GM12878 (cell line): ENCODE measurements around the gene SUPT6H. TPM values are rescaled to one million over a fixed set of nuclear protein-coding genes. Genes with fewer than 3 reads are reported as not detected.

Source experiments
- ATAC-seq: fragments of 200-7000 bp; cut with Tn5 transposase; 3 replicates; pipeline ENCODE4 v1.9.1; 2020; ENCODE audit warnings: mild to moderate bottlenecking, moderate library complexity
- BruUV-seq: library from RNA; stranded (reverse); fragments of 400-500 nt; replicated peaks from 2 replicates; lab custom pipeline; 2021; lab: Mats Ljungman, UMichigan
- CTCF ChIA-PET: fragments of 300-600 bp; sonication (Branson Sonifier 250); formaldehyde crosslinking; extraction: SDS; loops from one replicate; lab custom pipeline; 2021; ENCODE audit warnings: inconsistent platforms; lab: Yijun Ruan, JAX
- POLR2A ChIA-PET: fragments of 350-600 bp; formaldehyde crosslinking; extraction: SDS; loops from one replicate; lab custom pipeline; 2021; ENCODE audit warnings: inconsistent platforms; lab: Charles Lee
- RAD21 ChIA-PET: fragments of 300-600 bp; sonication (Branson Sonifier 250); formaldehyde crosslinking; loops from one replicate; lab custom pipeline; 2023; ENCODE audit warnings: antibody characterized with exemption; ENCODE audit not compliant: unreplicated experiment; lab: Charles Lee
- SMC1A ChIA-PET: fragments of 300-600 bp; sonication (Branson Sonifier 250); formaldehyde crosslinking; loops from one replicate; lab custom pipeline; 2023; ENCODE audit not compliant: unreplicated experiment, uncharacterized antibody; lab: Charles Lee
- DNase-seq: peaks from one replicate; pipeline ENCODE4 v3.0.0-alpha.2; 2011; ENCODE audit warnings: low read depth, low spot score
- FAIRE-seq: peaks from 3 replicates; lab custom pipeline; 2011; peaks lifted over from hg19 to GRCh38; lab: Jason Lieb, UNC
- H2AFZ ChIP-seq: 2 replicates; pipeline ENCODE4 v1.6.0; 2011; ENCODE audit warnings: low read depth, low read length, control low read depth; ENCODE audit not compliant: control insufficient read depth
- H3K27ac ChIP-seq: 2 replicates; pipeline ENCODE4 v1.5.1; 2011; ENCODE audit warnings: control low read depth; ENCODE audit not compliant: control insufficient read depth, insufficient read depth
- H3K27me3 ChIP-seq, 2 experiments: replicated peaks in 1 of 2; 2 replicates each; pipeline versions ENCODE4 v1.6.0 to v1.6.1; 2011; ENCODE audit warnings: low read length in 1 of 2; ENCODE audit not compliant: control insufficient read depth in 2 of 2, insufficient read depth in 2 of 2
- H3K36me3 ChIP-seq, 2 experiments: 2 replicates each; pipeline ENCODE4 v1.5.1; 2011; ENCODE audit warnings: low read length in 1 of 2; ENCODE audit not compliant: control insufficient read depth in 2 of 2, insufficient read depth in 2 of 2
- H3K4me1 ChIP-seq: 2 replicates; pipeline ENCODE4 v1.6.1; 2011; ENCODE audit warnings: mild to moderate bottlenecking, low read length, moderate library complexity, mixed read lengths; ENCODE audit not compliant: control insufficient read depth, insufficient read depth
- H3K4me2 ChIP-seq: 2 replicates; pipeline ENCODE4 v1.6.0; 2011; ENCODE audit warnings: control low read depth; ENCODE audit not compliant: control insufficient read depth, insufficient read depth
- H3K4me3 ChIP-seq: fragments of 200-600 bp; sonication (generic); 2 replicates; pipeline ENCODE4 v1.5.1; 2016
- H3K79me2 ChIP-seq: 2 replicates; pipeline ENCODE4 v1.6.0; 2011; ENCODE audit warnings: low read length; ENCODE audit not compliant: control insufficient read depth, insufficient read depth
- H3K9ac ChIP-seq: 2 replicates; pipeline ENCODE4 v1.8.0; 2011; ENCODE audit warnings: low read length, control low read depth, mixed read lengths; ENCODE audit not compliant: control insufficient read depth, insufficient read depth
- H3K9me3 ChIP-seq: replicated peaks from 3 replicates; pipeline ENCODE4 v1.5.1; 2011; ENCODE audit warnings: mild to moderate bottlenecking, low read length; ENCODE audit not compliant: control insufficient read depth, insufficient read depth
- H4K20me1 ChIP-seq: 2 replicates; pipeline ENCODE4 v1.6.0; 2011; ENCODE audit not compliant: control insufficient read depth, insufficient read depth
- HDGF ChIP-seq: fragments of 450-650 bp; IDR thresholded peaks from 2 replicates; pipeline ENCODE4 v1.6.1; 2016; ENCODE audit warnings: antibody characterized with exemption
- MLLT1 ChIP-seq: fragments of 450-650 bp; IDR thresholded peaks from 2 replicates; pipeline ENCODE4 v1.6.1; 2016; ENCODE audit warnings: mild to moderate bottlenecking
- POU2F2 ChIP-seq: IDR thresholded peaks from 3 replicates; pipeline ENCODE4 v1.6.1; 2011; ENCODE audit warnings: low read depth, mild to moderate bottlenecking, low read length, borderline replicate concordance
- ZNF274 ChIP-seq: IDR thresholded peaks from one replicate; pipeline ENCODE4 v1.8.0; 2011; ENCODE audit not compliant: insufficient read length, insufficient read depth
- WGBS: methylation state at CpG from one replicate; pipeline ENCODE4 v1.1.6; 2016; ENCODE audit warnings: low lambda C conversion rate; ENCODE audit not compliant: insufficient replicate concordance, insufficient coverage; ENCODE audit errors: missing lambda C conversion rate; 5-methylcytosine and 5-hydroxymethylcytosine counted together
- in situ Hi-C: fragments of 300-500 bp; cut with MboI; formaldehyde crosslinking; loops from 9 replicates; pipeline ENCODE4 v1.14.3; 2018; ENCODE audit warnings: mixed read lengths
- intact Hi-C: fragments of 100-400 bp; cut with micrococcal nuclease; formaldehyde crosslinking; loops from one replicate; pipeline ENCODE4 v1.14.2; 2022; ENCODE audit not compliant: unreplicated experiment
- polyA plus RNA-seq, 11 experiments: library from polyadenylated mRNA; depleted of rRNA in 4 of 11; unstranded in 6 of 11; stranded (reverse) in 5 of 11; fragments of >200 nt; fragmentation: Nextera tagmentation in 4 of 11; fragmentation: Illumina TruSeq in 1 of 11; extraction: Ambion mirVana in 4 of 11; extraction: Trizol in 1 of 11; gene quantifications; 1 replicate in 1 of 11; 2 replicates in 10 of 11; pipeline versions ENCODE4 v1.2.1 to v1.2.3, GENCODE V29; 2011 to 2016; ENCODE audit warnings: inconsistent platforms in 2 of 11, missing spikeins in 2 of 11, low read depth in 1 of 11
- total RNA-seq, 4 experiments: library from RNA; depleted of rRNA in 3 of 4; stranded (reverse); fragments of >200 nt in 3 of 4; fragmentation: Illumina TruSeq in 1 of 4; extraction: Trizol in 1 of 4; gene quantifications; 2 replicates each; pipeline versions ENCODE4 v1.2.1 to v1.2.3, GENCODE V29; 2013 to 2021
- TF ChIP-seq, protein P1 (sequence below): IDR thresholded peaks from 2 replicates; pipeline ENCODE4 v1.6.1; 2012; ENCODE audit warnings: mild to moderate bottlenecking, low read depth, low read length

Gene SUPT6H
- total and polyA plus RNA-seq, 10 of the 15 experiments (the other 5 are each of a cell fraction or from before 2014, with no cell fraction given): 1.7 to 58.8 (median 37.7) TPM

DNA sequence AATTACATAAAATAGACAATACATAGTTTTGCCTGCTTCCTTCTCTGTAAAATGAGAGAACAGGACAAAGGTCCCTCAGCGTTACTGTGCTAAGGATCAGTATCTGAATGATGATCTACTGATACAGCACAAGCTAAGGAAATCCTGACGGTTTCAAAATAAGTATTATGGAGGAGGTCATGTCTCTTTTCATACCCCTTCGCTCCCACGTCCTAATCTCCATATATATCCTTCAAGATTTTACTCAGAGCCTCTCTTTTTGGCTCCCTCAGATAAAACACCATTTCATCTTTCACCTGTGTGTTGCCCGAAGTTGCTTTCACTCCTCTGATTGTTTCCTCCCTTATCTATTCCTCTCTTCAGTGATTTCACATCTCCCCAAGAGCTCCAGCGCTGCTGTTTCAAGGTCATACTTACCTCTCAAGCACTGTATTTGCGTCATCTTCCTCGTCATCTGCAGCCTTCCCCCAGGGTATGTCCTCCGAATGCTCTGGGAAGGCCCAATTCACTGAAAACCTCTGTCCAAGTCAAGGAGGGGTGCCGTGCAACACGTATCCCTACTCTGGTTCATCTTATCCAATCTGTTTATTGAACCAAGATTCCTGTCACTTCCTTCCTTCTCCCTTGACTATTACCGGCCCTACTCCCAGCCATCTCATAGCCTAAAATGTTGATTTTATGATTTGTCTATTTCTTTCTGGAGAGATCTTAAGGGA lies 15.8 kb upstream of the SUPT6H start:
- H3K36me3 ChIP-seq: peaks cover 4 to 16% of the 10 kb centered on the region in 2 experiments
- peak overlapping the region; percentile 73 for H3K4me3 ChIP-seq
- CTCF ChIA-PET: interaction anchor here (0.6 to 7.5 kb wide), 31 partner anchors 9 to 499 kb away, joined by 3 to 84 read pairs (median 5); partner anchors contain the start of genes ALDOC, NEK8, PROCA1 and RPL23A
- H3K79me2 ChIP-seq: peaks cover 31% of the 10 kb centered on the region
- 45% methylated on average over 12 of the region's 12 CpGs for WGBS
- H3K9me3 ChIP-seq: no peaks in the 10 kb centered on the region
- H3K4me1 ChIP-seq: peaks cover 14% of the 10 kb centered on the region
- H3K27ac ChIP-seq: peak overlapping the region; percentile 85
- ATAC-seq (no peak), FAIRE-seq (peak; percentile 23), DNase-seq (no peak)
- no peaks in the 10 kb centered on the region for H4K20me1 ChIP-seq
- intact Hi-C loops (loop anchor here (1.0 to 2.0 kb wide), 2 partner anchors 30 to 65 kb away; partner anchors contain the start of gene PROCA1), in situ Hi-C loops (no loop called here)
- BruUV-seq: no TSS peak
- POLR2A ChIA-PET: interaction anchor here (0.8 to 5.4 kb wide), 11 partner anchors 15 to 303 kb away, joined by 3 to 32 read pairs (median 6); partner anchors contain the start of genes ALDOC, PROCA1, RPL23A and SDF2
- H2AFZ ChIP-seq: peak overlapping the region; percentile 25
- peak overlapping the region; percentile 32; the same call in 1 of the 2 replicates for H3K9ac ChIP-seq
- SMC1A ChIA-PET: interaction anchor here (0.8 to 4.2 kb wide), 13 partner anchors 9 to 306 kb away, joined by 3 to 22 read pairs (median 4); partner anchors contain the start of genes RPL23A, SDF2, SUPT6H and TLCD1
- H3K4me2 ChIP-seq: peak overlapping the region; percentile 77
- TF ChIP-seq MLLT1 (0 out of 2 replicates have a peak, but pooled peaks have one; percentile 47), ZNF274 (no peak), HDGF (0 out of 2 replicates have a peak, but pooled peaks have one; percentile 18), POU2F2 (no peak)
- TF ChIP-seq, protein P1, sequence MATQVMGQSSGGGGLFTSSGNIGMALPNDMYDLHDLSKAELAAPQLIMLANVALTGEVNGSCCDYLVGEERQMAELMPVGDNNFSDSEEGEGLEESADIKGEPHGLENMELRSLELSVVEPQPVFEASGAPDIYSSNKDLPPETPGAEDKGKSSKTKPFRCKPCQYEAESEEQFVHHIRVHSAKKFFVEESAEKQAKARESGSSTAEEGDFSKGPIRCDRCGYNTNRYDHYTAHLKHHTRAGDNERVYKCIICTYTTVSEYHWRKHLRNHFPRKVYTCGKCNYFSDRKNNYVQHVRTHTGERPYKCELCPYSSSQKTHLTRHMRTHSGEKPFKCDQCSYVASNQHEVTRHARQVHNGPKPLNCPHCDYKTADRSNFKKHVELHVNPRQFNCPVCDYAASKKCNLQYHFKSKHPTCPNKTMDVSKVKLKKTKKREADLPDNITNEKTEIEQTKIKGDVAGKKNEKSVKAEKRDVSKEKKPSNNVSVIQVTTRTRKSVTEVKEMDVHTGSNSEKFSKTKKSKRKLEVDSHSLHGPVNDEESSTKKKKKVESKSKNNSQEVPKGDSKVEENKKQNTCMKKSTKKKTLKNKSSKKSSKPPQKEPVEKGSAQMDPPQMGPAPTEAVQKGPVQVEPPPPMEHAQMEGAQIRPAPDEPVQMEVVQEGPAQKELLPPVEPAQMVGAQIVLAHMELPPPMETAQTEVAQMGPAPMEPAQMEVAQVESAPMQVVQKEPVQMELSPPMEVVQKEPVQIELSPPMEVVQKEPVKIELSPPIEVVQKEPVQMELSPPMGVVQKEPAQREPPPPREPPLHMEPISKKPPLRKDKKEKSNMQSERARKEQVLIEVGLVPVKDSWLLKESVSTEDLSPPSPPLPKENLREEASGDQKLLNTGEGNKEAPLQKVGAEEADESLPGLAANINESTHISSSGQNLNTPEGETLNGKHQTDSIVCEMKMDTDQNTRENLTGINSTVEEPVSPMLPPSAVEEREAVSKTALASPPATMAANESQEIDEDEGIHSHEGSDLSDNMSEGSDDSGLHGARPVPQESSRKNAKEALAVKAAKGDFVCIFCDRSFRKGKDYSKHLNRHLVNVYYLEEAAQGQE: no peak
- RAD21 ChIA-PET: interaction anchor here (0.6 to 2.9 kb wide), 18 partner anchors 16 to 471 kb away, joined by 3 to 22 read pairs (median 4); partner anchors contain the start of genes DHRS13, IFT20, NEK8 and PROCA1
- H3K27me3 ChIP-seq: no peaks in the 10 kb centered on the region
